SK-N-SH treated with all-trans-retinoic acid at 6 μM for 48 hours (cell line): ENCODE data around the gene LMF1.

Experiments used
- ATAC-seq: fragments of 200-7000 bp; cut with Tn5 transposase; 3 replicates; pipeline ENCODE4 v1.9.1; 2020; ENCODE audit warnings: mild to moderate bottlenecking, moderate library complexity
- ARNTL ChIP-seq: fragments of 450-650 bp; formaldehyde crosslinking; IDR thresholded peaks from 2 replicates; pipeline ENCODE4 v1.5.0; 2020; ENCODE audit warnings: low read depth, mild to moderate bottlenecking, moderate library complexity, borderline replicate concordance
- BACH2 ChIP-seq: fragments of 250-450 bp; sonication (Bioruptor Pico); IDR thresholded peaks from 2 replicates; pipeline ENCODE4 v1.9.0; 2021; ENCODE audit warnings: mild to moderate bottlenecking, borderline replicate concordance
- CSDC2 ChIP-seq: fragments of 250-450 bp; sonication (Bioruptor Pico); IDR thresholded peaks from 2 replicates; pipeline ENCODE4 v1.5.0; 2020; ENCODE audit warnings: mild to moderate bottlenecking, moderate library complexity
- GLIS3 ChIP-seq: fragments of 250-450 bp; sonication (Bioruptor Pico); IDR thresholded peaks from 2 replicates; pipeline ENCODE4 v1.5.0; 2020; ENCODE audit warnings: mild to moderate bottlenecking, moderate library complexity
- OSR1 ChIP-seq: fragments of 250-450 bp; sonication (Bioruptor Pico); IDR thresholded peaks from 2 replicates; pipeline ENCODE4 v1.8.0; 2022; ENCODE audit warnings: moderate library complexity, mild to moderate bottlenecking, inconsistent platforms
- PPARA ChIP-seq: fragments of 250-450 bp; sonication (Bioruptor Pico); IDR thresholded peaks from 2 replicates; pipeline ENCODE4 v1.5.0; 2020; ENCODE audit warnings: mild to moderate bottlenecking, borderline replicate concordance
- RARB ChIP-seq: fragments of 250-450 bp; sonication (Bioruptor Pico); IDR thresholded peaks from 2 replicates; pipeline ENCODE4 v1.8.0; 2021; ENCODE audit warnings: mild to moderate bottlenecking, moderate library complexity
- TOX ChIP-seq: fragments of 250-450 bp; sonication (Bioruptor Pico); IDR thresholded peaks from 2 replicates; pipeline ENCODE4 v1.8.0; 2021; ENCODE audit warnings: mild to moderate bottlenecking, moderate library complexity, borderline replicate concordance
- ZC3H10 ChIP-seq: fragments of 250-450 bp; sonication (Bioruptor Pico); IDR thresholded peaks from 2 replicates; pipeline ENCODE4 v1.5.1; 2021; ENCODE audit warnings: mild to moderate bottlenecking, moderate library complexity
- ZFP3 ChIP-seq: fragments of 250-450 bp; sonication (Bioruptor Pico); IDR thresholded peaks from 2 replicates; pipeline ENCODE4 v1.5.0; 2020; ENCODE audit warnings: mild to moderate bottlenecking, moderate library complexity
- ZFP30 ChIP-seq: fragments of 450-650 bp; formaldehyde crosslinking; IDR thresholded peaks from 2 replicates; pipeline ENCODE4 v1.5.0; 2022; ENCODE audit warnings: mild to moderate bottlenecking, moderate library complexity
- ZNF565 ChIP-seq: fragments of 450-650 bp; formaldehyde crosslinking; conservative IDR thresholded peaks from 2 replicates; pipeline ENCODE4 v1.5.0; 2020; ENCODE audit warnings: low read depth, mild to moderate bottlenecking, moderate library complexity
- ZNF70 ChIP-seq: fragments of 450-650 bp; formaldehyde crosslinking; IDR thresholded peaks from 2 replicates; pipeline ENCODE4 v1.5.0; 2020; ENCODE audit warnings: mild to moderate bottlenecking, moderate library complexity
- TF ChIP-seq, protein P1 (sequence below): fragments of 250-450 bp; sonication (Bioruptor Pico); IDR thresholded peaks from 2 replicates; pipeline ENCODE4 v1.5.0; 2020; ENCODE audit warnings: mild to moderate bottlenecking, moderate library complexity
- TF ChIP-seq, protein P2 (sequence below): fragments of 250-450 bp; sonication (Bioruptor Pico); IDR thresholded peaks from 2 replicates; pipeline ENCODE4 v1.5.1; 2020; ENCODE audit warnings: low read depth, mild to moderate bottlenecking, moderate library complexity
- TF ChIP-seq, protein P3 (sequence below): fragments of 250-450 bp; sonication (Bioruptor Pico); IDR thresholded peaks from 2 replicates; pipeline ENCODE4 v1.5.1; 2021; ENCODE audit warnings: mild to moderate bottlenecking, moderate library complexity
- TF ChIP-seq, protein P4 (sequence below): fragments of 250-450 bp; sonication (Bioruptor Pico); IDR thresholded peaks from 2 replicates; pipeline ENCODE4 v1.8.0; 2020; ENCODE audit warnings: mild to moderate bottlenecking, moderate library complexity, borderline replicate concordance
- TF ChIP-seq, protein P5 (sequence below): fragments of 250-450 bp; sonication (Bioruptor Pico); IDR thresholded peaks from 2 replicates; pipeline ENCODE4 v1.8.0; 2021; ENCODE audit warnings: low read depth, mild to moderate bottlenecking, moderate library complexity, borderline replicate concordance

Gene LMF1

DNA sequence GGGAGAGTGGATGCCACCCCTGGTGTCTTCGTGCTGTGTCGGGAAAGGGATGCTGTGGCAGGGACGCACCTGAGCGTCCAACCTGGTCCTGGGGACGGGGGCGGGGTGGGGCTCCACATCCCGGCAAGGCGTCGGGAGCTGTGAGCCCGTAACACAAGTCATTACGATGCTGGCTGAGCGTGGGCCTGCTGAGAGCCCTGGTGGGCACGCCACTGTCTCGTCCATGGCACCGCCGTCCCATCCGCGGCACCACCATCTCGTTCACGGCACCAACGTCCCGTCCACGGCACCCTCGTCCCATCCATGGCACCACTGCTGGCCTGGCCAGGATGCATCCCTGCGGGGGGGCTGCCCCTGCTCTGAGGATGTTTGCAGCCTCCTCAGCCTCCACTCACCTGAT, 146.2 kb downstream of the LMF1 start:
- TF ChIP-seq ZNF565 (CRISPR knock-in tag) (no peak), ZFP3 (no peak), TOX (no peak)
- ATAC-seq: no peak

DNA sequence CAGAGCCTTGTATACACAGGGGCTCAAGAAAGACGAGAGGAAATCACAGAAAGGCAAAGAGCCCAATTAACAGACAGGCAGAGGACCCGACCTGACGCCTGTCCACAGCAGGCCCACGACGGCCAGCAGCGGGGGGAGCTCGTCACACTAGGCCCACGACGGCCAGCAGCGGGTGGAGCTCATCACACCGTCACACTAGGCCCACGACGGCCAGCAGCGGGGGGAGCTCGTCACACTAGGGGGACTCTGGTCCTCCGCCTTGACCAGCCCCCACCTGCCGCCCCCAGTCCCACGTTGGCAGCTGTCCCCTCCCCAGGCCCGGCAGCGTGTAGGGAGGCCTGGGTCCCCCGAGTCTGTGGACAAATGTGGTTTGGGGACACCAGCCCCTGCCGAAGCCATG, 146.6 kb downstream of the LMF1 start:
- ATAC-seq: no peak
- TF ChIP-seq, protein P1, sequence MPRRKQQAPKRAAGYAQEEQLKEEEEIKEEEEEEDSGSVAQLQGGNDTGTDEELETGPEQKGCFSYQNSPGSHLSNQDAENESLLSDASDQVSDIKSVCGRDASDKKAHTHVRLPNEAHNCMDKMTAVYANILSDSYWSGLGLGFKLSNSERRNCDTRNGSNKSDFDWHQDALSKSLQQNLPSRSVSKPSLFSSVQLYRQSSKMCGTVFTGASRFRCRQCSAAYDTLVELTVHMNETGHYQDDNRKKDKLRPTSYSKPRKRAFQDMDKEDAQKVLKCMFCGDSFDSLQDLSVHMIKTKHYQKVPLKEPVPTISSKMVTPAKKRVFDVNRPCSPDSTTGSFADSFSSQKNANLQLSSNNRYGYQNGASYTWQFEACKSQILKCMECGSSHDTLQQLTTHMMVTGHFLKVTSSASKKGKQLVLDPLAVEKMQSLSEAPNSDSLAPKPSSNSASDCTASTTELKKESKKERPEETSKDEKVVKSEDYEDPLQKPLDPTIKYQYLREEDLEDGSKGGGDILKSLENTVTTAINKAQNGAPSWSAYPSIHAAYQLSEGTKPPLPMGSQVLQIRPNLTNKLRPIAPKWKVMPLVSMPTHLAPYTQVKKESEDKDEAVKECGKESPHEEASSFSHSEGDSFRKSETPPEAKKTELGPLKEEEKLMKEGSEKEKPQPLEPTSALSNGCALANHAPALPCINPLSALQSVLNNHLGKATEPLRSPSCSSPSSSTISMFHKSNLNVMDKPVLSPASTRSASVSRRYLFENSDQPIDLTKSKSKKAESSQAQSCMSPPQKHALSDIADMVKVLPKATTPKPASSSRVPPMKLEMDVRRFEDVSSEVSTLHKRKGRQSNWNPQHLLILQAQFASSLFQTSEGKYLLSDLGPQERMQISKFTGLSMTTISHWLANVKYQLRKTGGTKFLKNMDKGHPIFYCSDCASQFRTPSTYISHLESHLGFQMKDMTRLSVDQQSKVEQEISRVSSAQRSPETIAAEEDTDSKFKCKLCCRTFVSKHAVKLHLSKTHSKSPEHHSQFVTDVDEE (CRISPR knock-in tag): no peak
- TF ChIP-seq ZC3H10 (CRISPR knock-in tag) (no peak), RARB (CRISPR knock-in tag) (no peak), ZNF70 (CRISPR knock-in tag) (no peak), PPARA (no peak), CSDC2 (no peak), BACH2 (CRISPR knock-in tag) (no peak), ARNTL (no peak), ZFP3 (no peak), ZFP30 (CRISPR knock-in tag) (no peak), OSR1 (CRISPR knock-in tag) (no peak)
- TF ChIP-seq, protein P2, sequence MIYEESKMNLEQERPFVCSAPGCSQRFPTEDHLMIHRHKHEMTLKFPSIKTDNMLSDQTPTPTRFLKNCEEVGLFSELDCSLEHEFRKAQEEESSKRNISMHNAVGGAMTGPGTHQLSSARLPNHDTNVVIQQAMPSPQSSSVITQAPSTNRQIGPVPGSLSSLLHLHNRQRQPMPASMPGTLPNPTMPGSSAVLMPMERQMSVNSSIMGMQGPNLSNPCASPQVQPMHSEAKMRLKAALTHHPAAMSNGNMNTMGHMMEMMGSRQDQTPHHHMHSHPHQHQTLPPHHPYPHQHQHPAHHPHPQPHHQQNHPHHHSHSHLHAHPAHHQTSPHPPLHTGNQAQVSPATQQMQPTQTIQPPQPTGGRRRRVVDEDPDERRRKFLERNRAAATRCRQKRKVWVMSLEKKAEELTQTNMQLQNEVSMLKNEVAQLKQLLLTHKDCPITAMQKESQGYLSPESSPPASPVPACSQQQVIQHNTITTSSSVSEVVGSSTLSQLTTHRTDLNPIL (CRISPR knock-in tag): no peak
- TF ChIP-seq, protein P3, sequence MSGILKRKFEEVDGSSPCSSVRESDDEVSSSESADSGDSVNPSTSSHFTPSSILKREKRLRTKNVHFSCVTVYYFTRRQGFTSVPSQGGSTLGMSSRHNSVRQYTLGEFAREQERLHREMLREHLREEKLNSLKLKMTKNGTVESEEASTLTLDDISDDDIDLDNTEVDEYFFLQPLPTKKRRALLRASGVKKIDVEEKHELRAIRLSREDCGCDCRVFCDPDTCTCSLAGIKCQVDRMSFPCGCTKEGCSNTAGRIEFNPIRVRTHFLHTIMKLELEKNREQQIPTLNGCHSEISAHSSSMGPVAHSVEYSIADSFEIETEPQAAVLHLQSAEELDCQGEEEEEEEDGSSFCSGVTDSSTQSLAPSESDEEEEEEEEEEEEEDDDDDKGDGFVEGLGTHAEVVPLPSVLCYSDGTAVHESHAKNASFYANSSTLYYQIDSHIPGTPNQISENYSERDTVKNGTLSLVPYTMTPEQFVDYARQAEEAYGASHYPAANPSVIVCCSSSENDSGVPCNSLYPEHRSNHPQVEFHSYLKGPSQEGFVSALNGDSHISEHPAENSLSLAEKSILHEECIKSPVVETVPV (CRISPR knock-in tag): no peak

DNA sequence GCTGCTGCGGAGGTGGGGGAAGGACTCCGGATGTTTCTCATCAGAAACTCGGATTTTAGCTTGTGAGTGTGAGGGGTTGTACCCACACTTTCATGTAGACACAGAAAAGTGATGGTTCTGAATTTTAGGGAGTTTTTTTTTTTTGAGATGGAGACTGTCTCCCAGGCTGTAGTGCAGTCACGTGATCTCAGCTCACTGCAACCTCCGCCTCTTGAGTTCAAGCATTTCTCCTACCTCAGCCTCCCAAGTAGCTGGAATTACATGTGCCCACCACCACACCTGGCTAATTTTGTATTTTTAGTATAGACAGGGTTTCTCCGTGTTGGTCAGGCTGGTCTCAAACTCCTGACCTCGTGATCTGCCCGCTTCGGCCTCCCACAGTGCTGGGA, 147.9 kb downstream of the LMF1 start:
- TF ChIP-seq, protein P1 (CRISPR knock-in tag): no peak
- TF ChIP-seq, protein P4, sequence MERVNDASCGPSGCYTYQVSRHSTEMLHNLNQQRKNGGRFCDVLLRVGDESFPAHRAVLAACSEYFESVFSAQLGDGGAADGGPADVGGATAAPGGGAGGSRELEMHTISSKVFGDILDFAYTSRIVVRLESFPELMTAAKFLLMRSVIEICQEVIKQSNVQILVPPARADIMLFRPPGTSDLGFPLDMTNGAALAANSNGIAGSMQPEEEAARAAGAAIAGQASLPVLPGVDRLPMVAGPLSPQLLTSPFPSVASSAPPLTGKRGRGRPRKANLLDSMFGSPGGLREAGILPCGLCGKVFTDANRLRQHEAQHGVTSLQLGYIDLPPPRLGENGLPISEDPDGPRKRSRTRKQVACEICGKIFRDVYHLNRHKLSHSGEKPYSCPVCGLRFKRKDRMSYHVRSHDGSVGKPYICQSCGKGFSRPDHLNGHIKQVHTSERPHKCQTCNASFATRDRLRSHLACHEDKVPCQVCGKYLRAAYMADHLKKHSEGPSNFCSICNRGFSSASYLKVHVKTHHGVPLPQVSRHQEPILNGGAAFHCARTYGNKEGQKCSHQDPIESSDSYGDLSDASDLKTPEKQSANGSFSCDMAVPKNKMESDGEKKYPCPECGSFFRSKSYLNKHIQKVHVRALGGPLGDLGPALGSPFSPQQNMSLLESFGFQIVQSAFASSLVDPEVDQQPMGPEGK (CRISPR knock-in tag): no peak
- TF ChIP-seq GLIS3 (no peak), RARB (CRISPR knock-in tag) (no peak), OSR1 (CRISPR knock-in tag) (no peak), PPARA (no peak), ZC3H10 (CRISPR knock-in tag) (no peak)
- TF ChIP-seq, protein P5, sequence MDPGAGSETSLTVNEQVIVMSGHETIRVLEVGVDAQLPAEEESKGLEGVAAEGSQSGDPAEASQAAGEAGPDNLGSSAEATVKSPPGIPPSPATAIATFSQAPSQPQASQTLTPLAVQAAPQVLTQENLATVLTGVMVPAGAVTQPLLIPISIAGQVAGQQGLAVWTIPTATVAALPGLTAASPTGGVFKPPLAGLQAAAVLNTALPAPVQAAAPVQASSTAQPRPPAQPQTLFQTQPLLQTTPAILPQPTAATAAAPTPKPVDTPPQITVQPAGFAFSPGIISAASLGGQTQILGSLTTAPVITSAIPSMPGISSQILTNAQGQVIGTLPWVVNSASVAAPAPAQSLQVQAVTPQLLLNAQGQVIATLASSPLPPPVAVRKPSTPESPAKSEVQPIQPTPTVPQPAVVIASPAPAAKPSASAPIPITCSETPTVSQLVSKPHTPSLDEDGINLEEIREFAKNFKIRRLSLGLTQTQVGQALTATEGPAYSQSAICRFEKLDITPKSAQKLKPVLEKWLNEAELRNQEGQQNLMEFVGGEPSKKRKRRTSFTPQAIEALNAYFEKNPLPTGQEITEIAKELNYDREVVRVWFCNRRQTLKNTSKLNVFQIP (CRISPR knock-in tag): no peak
- no peak for ATAC-seq
